Measurements from ENCODE around the gene UBQLN4.
A peak's percentile ranks its signal among the peaks of the same experiment; 100 is the strongest.

DNA sequence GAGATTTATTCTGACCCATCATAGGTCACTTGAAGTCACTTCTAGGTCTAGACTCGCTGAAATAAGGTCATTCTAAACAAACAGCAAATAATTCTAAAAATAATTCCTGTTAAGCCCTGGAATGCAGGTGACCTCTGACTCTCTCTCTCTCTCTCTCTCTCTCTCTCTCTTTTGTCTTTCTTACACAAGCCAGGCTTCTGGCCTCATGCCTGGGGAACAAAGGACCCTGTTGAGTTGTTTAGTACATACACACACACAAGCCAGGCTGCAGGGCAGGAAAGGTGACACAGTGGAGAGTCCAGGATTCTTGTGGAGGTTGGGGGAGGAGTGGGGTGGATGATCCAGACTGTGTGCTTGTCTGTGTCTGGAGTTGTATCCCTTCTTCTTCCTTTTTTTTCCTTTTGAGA lies 32.7 kb upstream of the UBQLN4 start:
- TF ChIP-seq POLR2A (IDR thresholded peaks at IDR 0.05), result no peak
- TF ChIP-seq, protein P1, sequence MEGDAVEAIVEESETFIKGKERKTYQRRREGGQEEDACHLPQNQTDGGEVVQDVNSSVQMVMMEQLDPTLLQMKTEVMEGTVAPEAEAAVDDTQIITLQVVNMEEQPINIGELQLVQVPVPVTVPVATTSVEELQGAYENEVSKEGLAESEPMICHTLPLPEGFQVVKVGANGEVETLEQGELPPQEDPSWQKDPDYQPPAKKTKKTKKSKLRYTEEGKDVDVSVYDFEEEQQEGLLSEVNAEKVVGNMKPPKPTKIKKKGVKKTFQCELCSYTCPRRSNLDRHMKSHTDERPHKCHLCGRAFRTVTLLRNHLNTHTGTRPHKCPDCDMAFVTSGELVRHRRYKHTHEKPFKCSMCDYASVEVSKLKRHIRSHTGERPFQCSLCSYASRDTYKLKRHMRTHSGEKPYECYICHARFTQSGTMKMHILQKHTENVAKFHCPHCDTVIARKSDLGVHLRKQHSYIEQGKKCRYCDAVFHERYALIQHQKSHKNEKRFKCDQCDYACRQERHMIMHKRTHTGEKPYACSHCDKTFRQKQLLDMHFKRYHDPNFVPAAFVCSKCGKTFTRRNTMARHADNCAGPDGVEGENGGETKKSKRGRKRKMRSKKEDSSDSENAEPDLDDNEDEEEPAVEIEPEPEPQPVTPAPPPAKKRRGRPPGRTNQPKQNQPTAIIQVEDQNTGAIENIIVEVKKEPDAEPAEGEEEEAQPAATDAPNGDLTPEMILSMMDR (IDR thresholded peaks at IDR 0.05), result peak in 1 of 4 donors; percentile 2
